HG03571 (cell line): ENCODE measurements around the gene OTUD4.
"Not testable (repeated sequence)": the region's sequence is repeated elsewhere in the genome, so short reads cannot be mapped to it uniquely, and the experiment has no call there.

ENCODE experiments used
- ATAC-seq: cut with Tn5 transposase; IDR thresholded peaks from one replicate; pipeline ENCODE4 v1.9.1; 2021; ENCODE audit not compliant: unreplicated experiment

OTUD4 gene, protein sequence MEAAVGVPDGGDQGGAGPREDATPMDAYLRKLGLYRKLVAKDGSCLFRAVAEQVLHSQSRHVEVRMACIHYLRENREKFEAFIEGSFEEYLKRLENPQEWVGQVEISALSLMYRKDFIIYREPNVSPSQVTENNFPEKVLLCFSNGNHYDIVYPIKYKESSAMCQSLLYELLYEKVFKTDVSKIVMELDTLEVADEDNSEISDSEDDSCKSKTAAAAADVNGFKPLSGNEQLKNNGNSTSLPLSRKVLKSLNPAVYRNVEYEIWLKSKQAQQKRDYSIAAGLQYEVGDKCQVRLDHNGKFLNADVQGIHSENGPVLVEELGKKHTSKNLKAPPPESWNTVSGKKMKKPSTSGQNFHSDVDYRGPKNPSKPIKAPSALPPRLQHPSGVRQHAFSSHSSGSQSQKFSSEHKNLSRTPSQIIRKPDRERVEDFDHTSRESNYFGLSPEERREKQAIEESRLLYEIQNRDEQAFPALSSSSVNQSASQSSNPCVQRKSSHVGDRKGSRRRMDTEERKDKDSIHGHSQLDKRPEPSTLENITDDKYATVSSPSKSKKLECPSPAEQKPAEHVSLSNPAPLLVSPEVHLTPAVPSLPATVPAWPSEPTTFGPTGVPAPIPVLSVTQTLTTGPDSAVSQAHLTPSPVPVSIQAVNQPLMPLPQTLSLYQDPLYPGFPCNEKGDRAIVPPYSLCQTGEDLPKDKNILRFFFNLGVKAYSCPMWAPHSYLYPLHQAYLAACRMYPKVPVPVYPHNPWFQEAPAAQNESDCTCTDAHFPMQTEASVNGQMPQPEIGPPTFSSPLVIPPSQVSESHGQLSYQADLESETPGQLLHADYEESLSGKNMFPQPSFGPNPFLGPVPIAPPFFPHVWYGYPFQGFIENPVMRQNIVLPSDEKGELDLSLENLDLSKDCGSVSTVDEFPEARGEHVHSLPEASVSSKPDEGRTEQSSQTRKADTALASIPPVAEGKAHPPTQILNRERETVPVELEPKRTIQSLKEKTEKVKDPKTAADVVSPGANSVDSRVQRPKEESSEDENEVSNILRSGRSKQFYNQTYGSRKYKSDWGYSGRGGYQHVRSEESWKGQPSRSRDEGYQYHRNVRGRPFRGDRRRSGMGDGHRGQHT

DNA sequence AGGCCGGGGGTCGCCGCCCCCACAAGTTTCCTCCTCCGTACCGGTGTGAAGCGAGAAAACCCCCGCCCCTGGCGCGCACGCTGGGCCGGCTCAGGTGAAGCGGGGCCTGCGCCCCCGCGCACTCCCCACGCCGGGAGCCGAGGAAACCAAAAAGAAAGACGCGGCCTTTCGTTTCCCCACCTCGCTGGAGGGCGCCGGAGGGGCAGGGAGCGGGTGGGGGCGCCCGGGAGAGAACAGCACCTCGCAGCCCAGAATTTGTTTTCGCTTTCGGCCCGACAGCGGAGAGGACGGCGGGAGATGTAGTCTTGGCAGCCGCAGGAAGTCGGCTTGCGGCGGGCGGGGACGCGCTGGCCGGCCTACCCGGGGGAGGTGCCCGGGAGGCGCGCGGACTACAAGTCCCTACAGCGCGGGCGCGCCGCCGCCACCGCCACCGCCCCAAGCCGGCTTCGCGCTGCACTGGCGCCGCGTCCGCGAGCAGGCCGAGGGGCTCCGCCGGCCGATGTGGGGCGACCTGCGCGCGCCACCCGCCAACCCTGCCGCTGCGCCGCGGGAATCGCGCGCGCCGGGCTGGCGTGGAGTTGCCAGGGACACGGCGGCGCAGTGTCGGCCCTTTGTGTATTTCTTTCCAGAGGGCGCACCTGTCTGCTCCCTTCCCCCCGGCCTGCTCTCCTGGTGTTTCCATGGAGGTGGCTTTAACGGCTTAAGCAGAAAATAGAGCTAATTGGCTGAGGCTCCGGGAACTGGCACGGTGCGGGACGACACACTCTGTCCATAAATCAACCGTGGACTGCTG, at the start of gene OTUD4:
Gene OTUD4 (minus strand): TSS at position 292 of the 793 bp plus-strand sequence. CDS start 616 bp downstream, outside the sequence.
- ATAC-seq: peak; percentile 77

DNA sequence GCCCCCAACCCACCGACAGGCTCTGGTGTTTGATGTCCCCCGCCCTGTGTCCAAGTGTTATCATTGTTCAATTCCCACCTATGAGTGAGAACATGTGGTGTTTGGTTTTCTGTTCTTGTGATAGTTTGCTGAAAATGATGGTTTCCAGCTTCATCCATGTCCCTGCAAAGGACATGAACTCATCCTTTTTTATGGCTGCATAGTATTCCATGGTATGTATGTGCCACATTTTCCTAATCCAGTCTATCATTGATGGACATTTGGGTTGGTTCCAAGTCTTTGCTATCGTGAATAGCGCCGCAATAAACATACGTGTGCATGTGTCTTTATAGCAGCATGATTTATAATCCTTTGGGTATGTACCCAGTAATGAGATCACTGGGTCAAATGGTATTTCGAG, 42.8 kb upstream of the OTUD4 start:
- ATAC-seq: not testable (repeated sequence)

DNA sequence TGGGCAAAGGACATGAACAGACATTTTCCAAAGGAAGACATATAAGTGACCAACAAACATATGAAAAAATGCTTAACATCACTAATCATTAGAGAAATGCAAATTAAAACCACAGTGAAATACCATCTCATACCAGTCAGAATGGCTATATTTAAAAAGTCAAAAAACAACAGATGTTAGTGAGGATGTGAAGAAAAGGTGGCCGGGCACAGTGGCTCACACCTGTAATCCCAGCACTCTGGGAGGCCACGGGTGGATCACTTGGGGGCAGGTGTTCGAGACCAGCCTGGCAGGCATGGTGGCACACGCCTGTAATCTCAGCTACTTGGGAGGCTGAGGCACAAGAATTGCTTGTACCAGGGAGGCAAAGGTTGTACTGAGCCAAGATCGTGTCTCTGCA, 41.1 kb upstream of the OTUD4 start:
- not testable (repeated sequence) for ATAC-seq

DNA sequence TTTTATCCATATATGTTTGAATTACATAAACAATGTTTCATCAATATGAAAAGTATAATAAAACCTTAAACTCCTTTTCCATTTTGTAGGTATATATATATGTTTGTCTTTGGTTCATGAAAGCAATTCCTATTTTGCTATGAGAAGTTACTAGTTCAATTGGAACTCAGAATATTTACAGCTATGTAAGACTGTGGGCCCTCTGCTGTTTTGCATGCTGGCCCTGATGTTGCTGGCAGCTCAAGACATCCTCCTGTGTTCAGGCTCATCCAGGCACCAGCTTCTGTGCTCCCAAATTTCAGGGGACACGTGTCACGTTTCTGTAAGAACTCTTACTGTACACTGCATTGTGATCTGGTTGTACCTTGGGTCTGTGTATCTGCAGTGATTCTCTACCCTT, 38.7 kb upstream of the OTUD4 start:
- no peak for ATAC-seq

DNA sequence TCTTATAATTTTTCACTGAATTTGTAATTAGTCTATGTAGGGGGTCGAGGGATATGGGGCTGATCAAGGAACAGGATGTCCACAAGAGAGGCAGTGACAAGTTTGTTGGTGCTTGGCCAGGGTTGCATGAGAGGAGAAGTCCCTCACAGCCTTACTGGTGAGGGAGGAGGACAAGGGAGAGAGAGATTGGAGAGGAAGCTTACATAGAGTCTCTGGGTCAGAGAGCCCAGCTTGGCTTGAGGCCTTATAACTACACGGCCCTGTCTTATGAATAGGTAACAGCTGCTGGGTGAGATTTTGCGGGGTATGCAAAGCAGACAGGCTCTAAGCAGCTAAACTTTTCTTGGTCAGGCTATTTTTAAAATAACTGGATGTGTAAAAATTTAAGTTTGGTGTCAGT, 37.9 kb upstream of the OTUD4 start:
- peak; percentile 90 for ATAC-seq

DNA sequence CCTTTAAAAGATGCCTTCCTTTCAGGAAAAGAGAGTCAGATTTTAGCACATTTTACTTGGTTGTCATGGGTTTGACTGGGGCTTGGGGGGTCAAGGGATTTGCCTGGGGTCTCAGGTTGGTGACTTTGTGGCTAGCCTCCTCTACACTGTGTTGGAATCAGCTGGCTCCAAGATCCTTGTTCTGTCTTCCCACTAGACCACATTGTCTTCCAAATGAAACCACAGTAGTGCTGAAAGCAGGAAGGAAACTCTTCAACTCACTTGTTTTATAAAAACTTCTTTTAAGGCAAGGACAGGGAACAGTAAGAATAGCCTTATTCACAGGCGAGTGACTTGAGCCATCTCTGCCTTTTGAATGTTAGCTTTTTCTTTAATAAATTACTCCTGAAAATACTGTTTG, 37.0 kb upstream of the OTUD4 start:
- ATAC-seq: no peak

DNA sequence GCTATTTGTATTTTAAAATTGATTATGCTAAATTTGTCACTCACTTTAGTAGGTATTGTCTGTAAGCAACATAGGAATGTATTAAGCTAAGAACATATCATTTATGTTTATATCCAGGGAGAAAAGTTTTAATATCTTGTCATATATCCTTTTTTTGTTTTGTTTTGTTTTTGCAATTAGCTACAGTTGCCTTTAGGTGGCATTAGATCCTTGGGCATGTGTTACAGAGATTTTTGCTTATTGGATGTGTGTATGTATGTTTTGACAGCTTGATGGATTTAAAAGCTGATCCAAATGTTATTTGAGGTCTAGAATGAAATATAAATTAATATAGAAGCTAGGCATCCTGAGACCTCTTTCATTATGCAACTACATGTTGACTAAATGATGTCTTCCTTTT, 36.1 kb upstream of the OTUD4 start:
- ATAC-seq: no peak

DNA sequence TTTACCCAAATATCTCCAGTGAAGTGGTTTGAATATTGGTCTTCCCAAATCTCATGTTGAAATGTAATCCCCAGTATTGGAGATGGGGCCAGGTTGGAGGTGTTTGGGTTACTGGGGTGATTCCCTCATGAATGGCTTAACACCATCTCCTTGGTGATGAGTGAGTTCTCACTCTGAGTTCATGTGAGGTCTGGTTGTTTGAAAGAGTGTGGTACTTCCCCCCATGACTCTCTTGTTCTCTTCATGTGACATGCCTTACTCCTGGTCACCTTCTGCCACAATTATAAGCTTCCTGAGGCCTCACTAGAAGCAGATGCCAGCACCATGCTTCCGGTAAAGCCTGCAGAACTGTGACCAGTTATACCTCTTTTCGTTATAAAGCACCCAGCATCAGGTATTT, 32.9 kb upstream of the OTUD4 start:
- ATAC-seq: no peak

DNA sequence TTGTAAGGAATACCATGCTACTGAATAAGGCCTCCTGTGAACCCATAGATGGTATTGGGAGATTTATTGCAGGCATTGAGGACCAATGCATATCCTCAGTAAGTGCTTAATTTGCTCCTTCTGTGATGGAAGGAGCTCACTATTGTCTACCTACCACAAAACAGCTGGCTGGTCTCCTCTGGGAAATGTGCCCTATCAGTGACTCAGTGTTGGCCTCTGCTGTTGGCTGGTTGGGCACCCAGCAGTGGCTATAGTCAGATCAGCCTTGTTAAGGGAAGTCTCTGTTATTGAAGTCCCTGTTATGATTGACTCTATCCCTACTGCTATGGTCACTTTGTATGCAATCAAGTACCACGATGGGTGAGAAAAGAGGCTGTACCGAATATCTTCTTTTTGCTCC, 27.5 kb upstream of the OTUD4 start:
- ATAC-seq: no peak

DNA sequence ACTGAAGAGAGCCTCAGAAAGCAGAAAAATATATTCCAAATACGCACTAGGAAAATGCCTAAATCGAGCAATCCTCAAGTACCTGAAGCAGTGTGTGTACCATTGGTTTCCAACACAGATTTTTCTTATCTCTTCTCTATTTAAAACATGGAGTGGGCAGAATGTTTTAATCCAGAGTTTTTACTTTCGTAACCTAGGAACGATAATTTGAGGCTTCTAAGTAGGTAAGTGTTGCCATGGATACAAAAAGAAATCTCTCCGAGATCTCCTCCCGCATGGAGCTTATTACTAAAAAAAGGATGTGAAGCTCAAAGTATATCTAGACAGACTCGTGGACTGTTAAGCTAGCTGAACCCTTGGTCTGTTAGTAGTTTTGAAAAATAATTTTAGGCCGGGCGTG, 23.0 kb upstream of the OTUD4 start:
- ATAC-seq: no peak

DNA sequence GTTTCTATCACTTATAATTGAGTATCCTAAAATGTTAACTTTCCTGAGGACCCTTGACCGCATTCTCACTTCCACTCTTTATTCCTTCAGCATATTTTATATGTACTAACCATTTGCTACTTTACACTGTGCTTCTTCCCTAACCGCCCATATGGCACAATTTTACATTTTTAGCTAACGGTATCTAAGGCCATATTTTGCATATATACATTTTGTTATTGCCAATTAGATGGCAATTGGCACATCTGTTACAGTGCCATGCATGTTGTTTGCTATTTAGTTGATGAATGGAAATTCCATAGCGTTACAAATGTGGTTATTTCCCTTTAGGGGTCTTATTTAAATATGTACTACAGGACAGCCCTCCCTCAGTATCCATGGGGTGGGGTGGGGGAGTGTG, 20.0 kb upstream of the OTUD4 start:
- no peak for ATAC-seq

DNA sequence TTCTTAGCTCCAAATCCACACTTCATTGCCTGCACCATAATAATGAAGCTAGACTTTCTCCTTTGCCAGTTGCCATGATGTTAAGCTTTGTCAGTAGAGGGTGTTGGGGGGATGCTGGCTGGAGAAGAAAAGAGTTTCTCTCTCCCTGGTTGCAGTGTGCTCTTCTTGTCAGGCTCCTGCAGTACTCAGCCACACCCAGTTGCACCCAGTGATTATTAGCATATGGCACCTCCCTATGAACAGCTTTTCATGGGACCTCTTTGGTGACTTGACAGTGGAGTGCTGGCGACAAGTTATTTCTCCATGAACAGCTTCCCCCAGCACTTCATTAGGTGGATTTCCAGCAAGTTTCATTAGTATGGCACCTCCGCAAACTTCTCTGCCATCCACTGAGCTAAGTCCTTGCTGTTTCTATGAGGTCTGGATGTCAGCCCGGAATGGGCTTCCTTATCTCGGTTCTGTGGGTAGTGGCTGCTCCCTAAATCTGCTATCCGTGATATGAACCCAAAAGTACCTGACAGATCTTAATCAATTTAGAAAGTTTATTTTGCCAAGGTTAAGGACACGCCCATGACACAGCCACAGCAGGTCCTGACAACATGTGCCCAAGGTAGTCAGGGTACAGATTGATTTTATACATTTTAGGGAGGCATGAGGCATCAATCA, 18.8 kb upstream of the OTUD4 start:
- ATAC-seq: no peak

DNA sequence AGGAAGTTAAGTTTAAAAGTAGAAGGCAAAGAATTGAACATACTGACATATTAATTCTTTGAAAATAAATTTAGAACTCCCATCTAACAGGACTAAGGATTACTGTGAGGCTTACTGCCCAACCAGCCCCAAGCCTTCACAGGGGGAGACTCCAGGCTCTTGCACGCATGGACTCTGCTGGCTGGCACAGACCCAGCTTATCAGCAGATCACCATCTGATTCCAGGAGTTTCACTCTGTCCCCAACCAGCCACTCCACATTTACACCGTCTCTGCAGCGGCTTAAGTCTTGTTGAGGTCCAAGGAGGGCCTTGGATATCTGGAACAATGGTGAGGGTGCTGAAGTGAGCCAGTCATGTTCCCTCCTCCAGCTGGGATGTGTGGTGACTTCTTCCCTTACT, 16.4 kb upstream of the OTUD4 start:
- no peak for ATAC-seq

DNA sequence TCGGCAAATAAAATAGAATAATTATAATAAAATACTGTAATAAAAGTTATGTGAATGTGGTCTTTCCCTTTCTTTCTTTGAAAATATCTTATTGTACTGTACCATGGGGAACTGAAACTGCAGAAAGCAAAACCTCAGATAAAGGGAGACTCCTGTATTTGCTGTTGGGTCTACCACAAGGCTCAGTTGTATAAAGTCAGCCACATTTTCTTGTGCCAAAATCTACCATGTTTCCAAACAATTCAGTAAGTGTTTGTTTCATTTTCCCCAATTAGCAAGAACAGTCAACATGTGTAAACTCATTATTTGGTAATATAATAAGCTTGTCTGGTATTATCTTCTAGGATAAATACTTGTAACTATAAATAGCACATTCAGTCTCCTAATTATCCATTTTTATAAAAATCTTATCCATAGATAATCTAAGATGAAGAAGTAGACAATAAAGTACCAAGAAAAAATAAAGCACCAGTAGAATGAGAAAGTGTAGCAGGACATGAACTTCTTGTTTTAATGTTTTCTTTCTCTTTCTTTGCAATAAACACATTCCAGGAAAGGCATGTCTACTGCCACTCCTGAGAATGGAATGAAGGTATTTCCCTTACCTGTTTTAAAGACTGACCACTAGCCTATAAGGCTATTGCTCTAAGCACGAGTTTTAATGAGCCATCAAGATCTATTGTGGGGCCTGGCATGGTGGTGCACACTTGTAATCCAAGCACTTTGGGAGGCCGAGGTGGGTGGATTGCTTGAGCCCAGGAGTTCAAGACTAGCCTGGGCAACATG, 15.0 kb upstream of the OTUD4 start:
- ATAC-seq: peak; percentile 87

DNA sequence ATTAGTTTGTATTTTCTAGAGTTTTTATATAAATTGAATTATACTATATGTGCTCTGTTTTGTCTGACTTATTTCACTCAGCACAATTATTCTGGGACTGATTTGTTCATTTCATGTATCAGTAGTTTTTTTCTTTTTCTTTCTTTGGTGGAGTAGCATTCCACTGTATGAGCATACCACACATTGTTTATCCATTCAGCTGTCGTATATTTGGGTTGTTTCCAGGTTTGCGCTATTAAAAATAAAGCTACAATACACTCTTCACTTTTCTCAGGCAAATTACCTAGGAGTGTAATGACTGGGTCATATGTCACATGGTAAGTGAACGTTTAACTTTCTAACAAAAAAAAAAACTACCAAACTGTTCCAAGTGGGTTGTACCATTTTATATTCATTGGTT, 9.6 kb upstream of the OTUD4 start:
- ATAC-seq: no peak

DNA sequence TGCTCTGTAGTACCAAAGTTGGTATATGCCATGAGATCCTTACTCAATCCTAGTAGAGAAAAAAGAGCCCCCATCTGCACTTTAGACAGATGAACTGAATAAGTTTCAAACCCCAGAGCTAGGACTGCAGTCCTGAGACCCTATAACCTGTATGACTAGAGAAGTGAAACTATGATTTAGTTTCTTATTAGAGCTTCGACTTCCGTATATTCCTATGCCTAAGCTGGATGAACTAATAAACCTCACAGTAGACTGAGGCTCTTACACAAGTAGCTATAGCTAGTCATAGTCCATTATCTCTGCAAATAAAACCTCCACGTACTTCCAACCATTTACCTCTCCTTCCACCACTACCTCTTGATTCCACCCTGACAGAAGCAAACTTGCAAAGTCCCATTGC, 6.3 kb upstream of the OTUD4 start:
- peak; percentile 93 for ATAC-seq

DNA sequence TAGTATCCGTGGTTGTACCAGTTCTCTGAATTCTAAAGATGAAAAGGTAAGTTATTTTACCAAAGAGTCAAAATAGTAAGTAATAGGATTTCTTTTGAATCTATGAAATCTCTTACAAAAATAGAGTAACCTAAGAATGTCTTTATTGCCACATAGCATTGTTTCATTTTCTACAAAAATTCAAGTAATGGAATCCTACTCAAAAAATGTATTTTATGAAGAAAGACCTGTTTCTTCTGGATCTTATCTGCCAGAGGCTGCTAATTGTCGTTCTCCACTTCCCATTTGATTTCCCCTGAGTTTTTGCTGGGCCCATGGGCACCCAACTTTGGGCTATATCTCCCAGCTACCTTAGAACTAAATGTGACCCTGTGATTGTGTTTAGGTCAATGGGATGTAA, 3.2 kb upstream of the OTUD4 start:
- ATAC-seq: no peak

DNA sequence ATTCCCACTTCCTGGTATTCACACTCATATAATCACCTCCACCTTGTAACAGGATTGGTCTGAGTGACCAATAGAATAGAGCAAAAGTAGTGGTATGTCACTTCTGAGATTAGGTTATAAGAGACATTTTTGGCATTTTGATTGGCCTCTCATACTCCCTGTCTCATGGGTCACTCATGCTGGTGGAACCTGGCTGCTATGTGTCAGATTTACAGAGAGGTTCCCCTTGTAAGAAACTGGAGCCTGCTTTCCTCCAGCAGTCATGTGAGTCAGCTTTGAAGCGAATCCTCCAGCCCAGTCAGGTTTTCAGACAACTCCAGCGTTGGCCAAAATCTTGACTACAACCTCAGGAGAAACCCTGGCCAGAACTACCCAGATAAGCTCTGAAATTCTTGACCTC, 2.6 kb upstream of the OTUD4 start:
- ATAC-seq: no peak

DNA sequence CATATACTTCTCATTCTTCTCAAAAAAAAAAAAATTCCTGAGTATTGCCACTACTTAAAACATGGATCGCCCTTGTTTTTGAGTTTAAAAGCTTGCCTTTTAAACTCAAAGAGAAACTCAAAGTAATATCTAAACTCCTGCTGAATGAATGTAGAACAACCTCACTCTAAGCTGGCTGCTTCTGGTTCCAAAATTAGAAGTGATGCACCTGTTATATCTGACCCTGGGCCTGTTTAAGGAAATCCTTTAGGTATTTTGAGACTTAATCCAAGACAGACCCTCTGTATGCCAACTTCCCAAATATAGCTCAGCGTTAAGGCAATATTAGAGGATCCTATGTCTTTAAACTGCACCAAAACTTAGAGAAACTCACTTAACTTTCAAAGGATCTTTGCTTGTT, 1.8 kb upstream of the OTUD4 start:
- ATAC-seq: no peak

DNA sequence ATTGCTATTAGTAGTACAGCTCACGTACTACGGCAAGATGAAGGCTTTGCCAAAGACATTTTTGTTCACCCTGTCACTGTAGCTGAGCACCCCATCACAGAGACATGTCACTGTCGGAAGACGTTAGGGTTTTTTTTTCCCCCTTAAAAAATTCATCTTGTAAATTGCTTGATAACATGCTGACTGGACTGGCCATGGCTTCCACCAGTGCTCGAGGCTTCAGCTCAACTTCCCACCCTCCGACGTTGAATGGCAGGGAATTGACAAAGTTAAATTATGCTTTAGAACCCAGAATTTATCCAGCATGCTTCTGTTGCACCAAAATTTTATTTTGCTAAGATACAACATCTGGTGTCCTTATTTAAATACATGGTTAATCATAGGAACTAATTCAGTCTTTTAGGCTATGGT, 707 bp upstream of the OTUD4 start:
- no peak for ATAC-seq
